8988T (cell line): ENCODE data around the gene PRKAR1B.

ENCODE experiments used
- DNase-seq: peaks from one replicate; pipeline ENCODE4 v3.0.0; 2011

PRKAR1B gene

GRCh38 chr7:516606-517456 lies 210.2 kb downstream of the PRKAR1B start:
- no peak for DNase-seq

GRCh38 chr7:516216-516605 lies 210.9 kb downstream of the PRKAR1B start:
- no peak for DNase-seq

GRCh38 chr7:515628-516027 lies 211.5 kb downstream of the PRKAR1B start:
- no peak for DNase-seq

- DNase-seq: no peak
Measured at GRCh38 chr7:514651-515598, 212.2 kb downstream of the PRKAR1B start.

GRCh38 chr7:514242-514641 lies 212.8 kb downstream of the PRKAR1B start:
- DNase-seq: no peak

DNA sequence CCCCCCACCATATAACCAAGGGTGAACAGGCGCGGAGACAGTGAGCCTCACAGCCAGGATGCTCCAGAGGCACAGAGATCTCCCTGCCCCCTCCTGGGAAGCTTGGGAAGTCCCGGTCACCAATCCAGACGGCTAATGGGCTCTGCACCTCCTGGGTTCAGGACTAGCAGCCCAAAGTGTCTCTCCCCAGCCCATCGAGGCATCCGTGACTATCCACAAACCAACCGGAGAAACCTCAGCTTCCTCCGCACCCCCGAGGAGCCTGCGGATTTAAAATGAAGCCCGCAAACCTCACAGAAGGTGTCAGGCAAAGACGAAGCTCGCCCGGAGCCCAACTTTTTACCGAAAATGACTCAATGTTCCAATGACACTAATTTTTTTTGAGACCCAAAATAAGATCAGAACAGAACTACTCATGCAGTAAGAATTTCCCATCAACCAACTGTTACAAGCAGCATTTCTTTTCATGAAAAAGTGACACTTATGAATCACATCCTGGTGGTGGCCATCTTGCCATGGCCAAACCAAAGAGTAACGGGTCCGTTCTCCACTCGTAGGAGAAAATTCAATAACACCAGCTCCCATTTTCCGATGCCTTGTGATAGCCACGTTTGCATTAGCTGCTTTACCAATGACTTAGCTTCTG lies 213.4 kb downstream of the PRKAR1B start:
- DNase-seq: no peak

- no peak for DNase-seq
Measured at GRCh38 chr7:512541-513311, 214.4 kb downstream of the PRKAR1B start.

GRCh38 chr7:512146-512510 lies 215.0 kb downstream of the PRKAR1B start:
- no peak for DNase-seq

GRCh38 chr7:511476-512145 lies 215.5 kb downstream of the PRKAR1B start:
- no peak for DNase-seq

DNA sequence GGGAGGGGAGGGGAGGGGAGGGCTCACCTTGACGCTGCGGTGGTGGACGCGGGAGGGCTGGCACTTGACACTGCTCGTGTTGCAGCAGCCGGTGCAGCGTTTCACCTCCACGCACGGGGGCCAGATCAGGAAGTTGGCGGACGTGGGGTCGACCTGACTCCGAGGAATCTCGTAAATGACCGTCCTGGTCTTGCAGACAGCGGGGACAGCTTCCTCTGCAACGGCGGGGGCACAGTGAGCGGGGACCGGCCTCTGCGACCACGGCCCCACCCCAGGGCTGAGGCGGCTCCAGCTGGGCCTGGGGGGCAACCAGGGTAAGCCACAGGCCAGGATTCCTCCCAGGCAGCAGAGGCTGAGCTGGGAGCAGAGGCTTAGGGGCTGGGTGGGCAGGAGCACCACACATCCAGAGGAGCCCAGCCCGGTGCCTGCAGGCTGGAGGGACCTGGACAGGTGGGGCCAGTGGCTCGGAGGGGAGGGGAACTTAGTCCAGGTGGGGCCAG lies 216.2 kb downstream of the PRKAR1B start:
- DNase-seq: no peak

GRCh38 chr7:510131-510481 lies 217.0 kb downstream of the PRKAR1B start:
- no peak for DNase-seq

DNA sequence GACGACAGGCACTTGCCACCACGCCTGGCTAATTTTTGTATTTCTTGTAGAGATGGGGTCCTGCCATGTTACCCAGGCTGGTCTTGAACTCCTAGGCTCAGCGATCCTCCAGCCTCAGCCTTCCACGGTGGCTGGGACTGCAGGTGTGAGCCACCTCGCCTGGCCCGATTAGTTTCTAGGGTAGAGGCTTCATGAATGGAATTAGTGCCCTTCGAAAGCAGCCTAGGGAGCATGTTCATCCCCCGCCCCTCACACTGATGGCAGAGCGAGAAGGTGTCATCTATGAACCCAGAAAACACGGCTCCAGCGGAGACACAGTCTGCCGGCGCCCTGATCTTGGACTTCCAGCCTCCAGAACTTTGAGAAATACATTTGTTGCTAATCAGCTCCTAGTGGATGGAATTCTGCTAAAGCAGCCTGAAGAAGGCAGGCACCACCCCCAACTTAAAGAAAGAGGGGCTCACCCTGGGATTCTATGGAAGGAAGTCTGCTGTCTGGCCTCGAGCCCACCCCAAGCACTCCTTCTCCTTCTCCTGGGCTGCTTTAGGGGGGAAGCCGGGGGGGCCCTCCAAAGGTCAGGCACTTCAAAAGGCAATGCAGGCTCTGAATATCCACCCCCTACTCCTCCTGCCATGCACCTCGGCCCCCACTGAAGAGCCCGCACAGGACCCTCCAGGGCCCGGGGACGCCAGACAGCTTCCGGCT lies 217.5 kb downstream of the PRKAR1B start:
- no peak for DNase-seq

DNA sequence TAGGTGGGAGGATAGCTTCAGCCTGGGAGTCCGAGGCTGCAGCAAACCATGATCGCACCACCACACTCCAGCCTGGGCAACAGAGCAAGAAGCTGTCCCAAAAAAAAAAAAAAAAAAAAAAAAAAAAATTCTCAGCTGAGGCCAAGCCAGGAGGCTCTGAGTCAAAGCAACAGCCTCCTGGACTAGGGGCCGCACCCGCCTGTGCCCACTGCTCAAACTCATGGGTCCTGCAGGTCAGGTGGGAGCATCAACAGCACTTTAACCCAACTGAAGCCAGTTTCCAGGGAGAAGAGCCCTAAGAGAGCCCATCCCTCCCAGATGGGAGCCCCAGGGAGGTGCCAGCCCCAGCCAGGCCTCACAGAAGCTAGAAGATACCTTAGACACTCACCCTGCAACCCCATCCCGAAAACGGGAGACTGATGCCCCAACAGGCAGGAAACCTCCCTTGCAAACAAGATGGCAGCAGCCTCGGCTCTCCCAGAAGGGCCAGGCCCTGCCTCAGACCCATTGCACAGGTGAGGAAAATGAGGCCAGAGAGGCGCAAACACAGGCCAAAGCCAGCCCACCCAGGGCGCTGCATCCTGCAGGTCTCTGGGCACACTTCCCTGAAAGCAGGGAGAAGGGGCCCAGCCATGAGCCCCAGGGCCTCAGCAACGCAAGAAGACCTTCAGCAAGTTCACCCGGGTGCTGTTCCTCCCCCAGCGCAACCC lies 218.5 kb downstream of the PRKAR1B start:
- no peak for DNase-seq

GRCh38 chr7:507623-508300 lies 219.3 kb downstream of the PRKAR1B start:
- DNase-seq: no peak

GRCh38 chr7:506921-507622 lies 220.0 kb downstream of the PRKAR1B start:
- DNase-seq: no peak

DNA sequence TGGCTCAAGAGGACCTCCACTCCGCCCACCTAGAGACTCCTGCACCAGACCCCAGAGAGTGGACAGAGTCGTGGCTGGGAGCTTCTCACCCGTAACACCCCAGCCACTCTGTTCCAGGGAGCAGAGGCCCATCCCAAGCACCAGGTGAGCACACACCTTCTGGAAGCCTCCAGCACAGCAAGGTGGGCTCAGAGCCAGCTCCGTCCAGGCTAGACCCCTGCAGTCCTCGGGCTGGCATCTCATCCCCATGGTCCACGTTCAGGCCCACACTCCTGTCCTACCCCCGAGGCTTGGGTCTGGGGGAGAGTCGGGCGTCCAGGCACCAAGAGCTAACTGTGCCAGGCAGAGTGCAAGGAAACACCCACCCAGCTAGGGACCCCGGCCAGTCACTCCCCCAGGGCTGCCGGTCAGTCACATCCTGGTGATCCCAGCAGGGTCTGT lies 220.7 kb downstream of the PRKAR1B start:
- no peak for DNase-seq

- no peak for DNase-seq
Measured at GRCh38 chr7:505171-505570, 221.9 kb downstream of the PRKAR1B start.

DNA sequence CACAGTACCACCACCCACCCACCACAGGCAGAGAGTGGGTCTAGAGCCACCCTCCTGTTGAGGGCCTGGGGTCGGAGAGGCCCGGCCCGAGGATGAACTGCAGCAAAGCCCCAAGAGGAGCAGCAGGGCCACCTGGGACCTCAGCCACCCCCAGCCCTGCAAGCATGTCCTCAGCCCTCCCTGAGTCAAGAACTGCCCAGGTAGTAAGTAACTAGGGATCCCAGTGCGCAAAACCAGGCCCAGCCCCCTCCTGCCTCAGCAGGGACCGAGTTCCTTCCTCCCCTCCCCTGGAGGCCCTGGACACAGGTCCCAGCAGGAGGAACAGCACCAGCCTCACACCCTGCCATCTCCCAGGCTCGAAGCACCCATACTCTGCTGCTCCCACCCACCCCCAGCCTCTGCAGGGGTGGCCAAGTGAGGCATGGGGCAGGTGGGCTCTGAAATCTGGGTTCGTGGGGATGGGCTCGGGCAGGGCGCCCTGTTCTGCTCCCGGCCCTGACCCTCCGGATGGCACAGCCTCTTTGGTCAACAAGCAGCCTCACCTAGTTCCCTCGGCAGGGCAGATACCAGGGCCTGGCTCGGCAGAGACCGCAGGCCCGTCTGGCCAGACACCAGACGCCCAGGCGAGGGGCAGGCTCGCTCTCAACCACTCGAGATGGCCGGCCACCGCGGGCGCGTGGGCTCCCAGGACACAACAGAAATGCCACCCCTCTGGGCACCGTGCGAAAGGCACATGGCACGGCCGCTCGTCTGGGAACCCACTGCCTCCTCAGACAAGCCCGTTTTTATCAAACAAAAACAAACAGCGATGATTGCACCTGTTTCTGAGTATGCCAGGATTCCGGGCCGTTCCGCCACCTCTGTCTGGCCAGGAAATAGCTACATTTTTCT lies 222.6 kb downstream of the PRKAR1B start:
- DNase-seq: no peak
